DND-41 (cell line): ENCODE data around the gene GPR55.

ENCODE experiments used
- ATAC-seq: fragments of 200-7000 bp; cut with Tn5 transposase; 3 replicates; pipeline ENCODE4 v1.9.1; 2021; ENCODE audit warnings: low read depth; ENCODE audit not compliant: insufficient read depth
- DNase-seq: peaks from one replicate; pipeline ENCODE4 v3.0.0-alpha.2; 2020
- H2AFZ ChIP-seq: 2 replicates; pipeline ENCODE4 v1.6.0; 2012; ENCODE audit warnings: low read depth, low read length
- H3K27ac ChIP-seq: 2 replicates; pipeline ENCODE4 v1.5.1; 2012; ENCODE audit warnings: low read length, inconsistent platforms
- H3K27me3 ChIP-seq: fragments of 200-600 bp; sonication (generic); 2 replicates; pipeline ENCODE4 v1.6.0; 2012; ENCODE audit warnings: low read length, mild to moderate bottlenecking, inconsistent platforms; ENCODE audit not compliant: insufficient read depth, poor library complexity
- H3K36me3 ChIP-seq: 2 replicates; pipeline ENCODE4 v1.5.1; 2012; ENCODE audit warnings: low read length, inconsistent platforms; ENCODE audit not compliant: insufficient read depth
- H3K4me1 ChIP-seq: 2 replicates; pipeline ENCODE4 v1.5.1; 2012; ENCODE audit warnings: mild to moderate bottlenecking, low read length; ENCODE audit not compliant: insufficient read depth
- H3K4me2 ChIP-seq: 2 replicates; pipeline ENCODE4 v1.6.0; 2012; ENCODE audit warnings: mild to moderate bottlenecking, moderate library complexity, low read length, inconsistent platforms; ENCODE audit not compliant: insufficient read depth
- H3K4me3 ChIP-seq, 2 experiments: fragments of 200-600 bp in 1 of 2; shearing (Covaris generic) in 1 of 2; 2 replicates each; pipeline ENCODE4 v1.5.1; 2012 to 2016; ENCODE audit warnings: inconsistent platforms in 2 of 2, low read length in 2 of 2, mild to moderate bottlenecking in 2 of 2, low read depth in 1 of 2, moderate library complexity in 1 of 2
- H3K79me2 ChIP-seq: 2 replicates; pipeline ENCODE4 v1.6.0; 2012; ENCODE audit warnings: low read length, inconsistent platforms; ENCODE audit not compliant: insufficient read depth
- H3K9ac ChIP-seq: 2 replicates; pipeline ENCODE4 v1.6.0; 2012; ENCODE audit warnings: low read depth, mild to moderate bottlenecking, inconsistent platforms, low read length, moderate library complexity
- H3K9me3 ChIP-seq: 2 replicates; pipeline ENCODE4 v1.5.1; 2012; ENCODE audit warnings: low read length, moderate library complexity, mild to moderate bottlenecking, inconsistent platforms; ENCODE audit not compliant: insufficient read depth, severe bottlenecking
- H4K20me1 ChIP-seq: 2 replicates; pipeline ENCODE4 v1.6.0; 2012; ENCODE audit warnings: low read length; ENCODE audit not compliant: insufficient read depth
- EZH2 ChIP-seq: IDR thresholded peaks from 3 replicates; pipeline ENCODE4 v1.6.1; 2012; ENCODE audit warnings: borderline replicate concordance, low read depth, mild to moderate bottlenecking, moderate library complexity, low read length, inconsistent platforms; ENCODE audit not compliant: severe bottlenecking
- TF ChIP-seq, protein P1 (sequence below): IDR thresholded peaks from 2 replicates; pipeline ENCODE4 v1.5.1; 2012; ENCODE audit warnings: borderline replicate concordance, low read length, moderate library complexity, mild to moderate bottlenecking; ENCODE audit not compliant: poor library complexity, severe bottlenecking; ENCODE audit errors: extremely low read depth

The GPR55 gene

DNA sequence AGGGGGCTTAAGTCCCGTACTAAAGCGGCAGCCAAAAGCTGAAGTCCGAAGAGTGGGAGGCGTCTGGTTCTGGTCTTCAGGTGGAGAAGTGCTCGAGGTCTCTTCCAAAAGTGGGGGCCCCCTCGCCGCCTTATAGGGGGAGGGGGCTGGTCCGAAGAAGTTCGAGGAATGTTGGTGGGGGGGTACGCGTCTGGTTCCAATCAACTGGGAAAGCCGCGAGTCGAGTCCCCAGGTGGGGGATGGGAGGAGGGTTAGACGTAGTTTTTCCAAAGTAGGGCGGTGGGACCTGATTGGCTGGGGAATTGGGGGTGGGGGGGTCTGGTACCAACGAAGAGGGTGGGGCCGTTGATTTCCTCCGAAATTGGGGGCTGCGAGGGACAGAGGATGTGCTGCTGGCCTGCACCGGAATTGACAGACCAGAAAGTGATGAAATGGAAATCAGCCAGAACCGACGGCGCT, 59.7 kb downstream of the GPR55 start:
- peak overlapping the region; percentile 69 for H3K27ac ChIP-seq
- H3K4me3 ChIP-seq: peak overlapping the region; percentile 68 to 70
- peak overlapping the region; percentile 91 for H3K9ac ChIP-seq
- peak overlapping the region; percentile 97 for H3K4me2 ChIP-seq
- no peak for ATAC-seq
- H4K20me1 ChIP-seq: peaks cover 34% of the 10 kb centered on the region
- TF ChIP-seq, protein P1, sequence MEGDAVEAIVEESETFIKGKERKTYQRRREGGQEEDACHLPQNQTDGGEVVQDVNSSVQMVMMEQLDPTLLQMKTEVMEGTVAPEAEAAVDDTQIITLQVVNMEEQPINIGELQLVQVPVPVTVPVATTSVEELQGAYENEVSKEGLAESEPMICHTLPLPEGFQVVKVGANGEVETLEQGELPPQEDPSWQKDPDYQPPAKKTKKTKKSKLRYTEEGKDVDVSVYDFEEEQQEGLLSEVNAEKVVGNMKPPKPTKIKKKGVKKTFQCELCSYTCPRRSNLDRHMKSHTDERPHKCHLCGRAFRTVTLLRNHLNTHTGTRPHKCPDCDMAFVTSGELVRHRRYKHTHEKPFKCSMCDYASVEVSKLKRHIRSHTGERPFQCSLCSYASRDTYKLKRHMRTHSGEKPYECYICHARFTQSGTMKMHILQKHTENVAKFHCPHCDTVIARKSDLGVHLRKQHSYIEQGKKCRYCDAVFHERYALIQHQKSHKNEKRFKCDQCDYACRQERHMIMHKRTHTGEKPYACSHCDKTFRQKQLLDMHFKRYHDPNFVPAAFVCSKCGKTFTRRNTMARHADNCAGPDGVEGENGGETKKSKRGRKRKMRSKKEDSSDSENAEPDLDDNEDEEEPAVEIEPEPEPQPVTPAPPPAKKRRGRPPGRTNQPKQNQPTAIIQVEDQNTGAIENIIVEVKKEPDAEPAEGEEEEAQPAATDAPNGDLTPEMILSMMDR: no peak
- TF ChIP-seq EZH2: no peak
- no peaks in the 10 kb centered on the region for H3K9me3 ChIP-seq
- H3K36me3 ChIP-seq: no peaks in the 10 kb centered on the region; the same call in 1 of the 2 replicates
- H3K4me1 ChIP-seq: peaks cover 41% of the 10 kb centered on the region
- peaks cover 8% of the 10 kb centered on the region for H3K27me3 ChIP-seq
- H3K79me2 ChIP-seq: peaks cover 25% of the 10 kb centered on the region
- peak overlapping the region; percentile 93 for H2AFZ ChIP-seq
- no peak for DNase-seq

DNA sequence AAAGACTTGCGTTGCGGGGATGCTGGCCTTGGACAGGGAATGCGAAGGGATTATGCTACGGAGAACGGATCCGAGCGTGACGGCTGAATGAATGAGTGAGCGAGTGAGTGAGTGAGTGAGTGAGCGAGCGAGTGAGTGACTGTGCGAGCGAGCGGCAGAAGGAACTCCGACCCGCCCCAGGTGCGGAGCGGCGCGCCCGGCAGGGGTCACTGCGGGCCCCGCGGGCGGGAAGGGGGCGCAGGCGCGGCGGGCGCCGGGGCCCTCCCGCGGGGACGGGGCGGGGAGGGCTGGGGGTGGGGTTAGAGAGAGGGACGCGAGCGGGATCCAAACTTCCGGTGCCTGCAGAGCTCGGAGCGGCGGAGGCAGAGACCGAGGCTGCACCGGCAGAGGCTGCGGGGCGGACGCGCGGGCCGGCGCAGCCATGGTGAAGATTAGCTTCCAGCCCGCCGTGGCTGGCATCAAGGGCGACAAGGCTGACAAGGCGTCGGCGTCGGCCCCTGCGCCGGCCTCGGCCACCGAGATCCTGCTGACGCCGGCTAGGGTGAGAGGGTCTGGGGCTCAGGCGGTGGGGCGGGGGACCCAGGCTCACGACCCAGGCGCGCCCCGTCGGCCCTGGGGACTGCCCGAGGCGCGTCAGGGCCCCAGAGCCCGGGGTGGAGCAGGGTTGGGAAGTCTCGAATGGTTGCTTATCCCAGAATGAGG, 60.3 kb downstream of the GPR55 start, which contains the start of gene ITM2C:
Gene ITM2C, plus strand, starts transcription at position 338 of the 702 bp plus-strand sequence. Its CDS starts 84 bp downstream, at position 422.
- Histone ChIP-seq H3K36me3 (no peaks in the 10 kb centered on the region; the same call in 1 of the 2 replicates), H3K4me1 (peaks cover 41% of the 10 kb centered on the region), H3K27ac (peak within 1 kb of the TSS; percentile 69), H3K4me2 (peak within 1 kb of the TSS; percentile 97), H3K4me3 (peak within 1 kb of the TSS; percentile 68 to 70), H3K9me3 (no peaks in the 10 kb centered on the region), H4K20me1 (peaks cover 28% of the 10 kb centered on the region), H3K9ac (peak within 1 kb of the TSS; percentile 91), H3K79me2 (peaks cover 24% of the 10 kb centered on the region), H2AFZ (peak within 1 kb of the TSS; percentile 95), H3K27me3 (peaks cover 8% of the 10 kb centered on the region)
- DNase-seq: peak; percentile 87
- ATAC-seq: peak; percentile 90
- TF ChIP-seq, protein P1: peak; percentile 74
- no peak for TF ChIP-seq EZH2

DNA sequence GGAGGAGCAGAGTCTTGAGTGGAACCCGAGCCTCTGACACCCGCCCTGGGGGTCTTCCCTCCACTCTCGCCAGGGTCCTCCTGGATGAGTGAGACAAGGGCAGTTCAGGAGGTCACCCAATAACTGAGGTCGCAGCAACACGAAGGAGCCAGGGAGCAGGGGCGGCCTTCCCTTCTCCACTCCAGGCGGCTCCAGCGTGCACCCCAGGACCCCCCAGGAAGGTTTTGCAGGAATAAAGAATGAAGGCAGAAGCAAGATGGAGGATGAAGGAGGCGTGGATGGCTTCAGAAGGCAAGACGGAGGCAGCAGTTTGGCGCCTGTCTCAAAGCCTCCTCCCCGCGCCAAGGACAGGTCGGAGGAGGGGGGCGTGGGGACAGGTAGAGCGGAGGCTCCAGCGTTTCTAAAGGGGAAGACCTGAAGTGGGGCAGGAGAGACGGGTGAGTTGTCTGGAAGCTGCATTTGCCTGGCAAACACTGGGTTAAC, 60.9 kb downstream of the GPR55 start:
- Histone ChIP-seq H3K4me3 (peak overlapping the region; percentile 18 to 70; a peak in 3 of 4 replicates), H3K9me3 (no peaks in the 10 kb centered on the region), H3K4me2 (peak overlapping the region; percentile 97), H3K4me1 (peaks cover 41% of the 10 kb centered on the region), H3K79me2 (peaks cover 18% of the 10 kb centered on the region), H2AFZ (peak overlapping the region; percentile 95), H4K20me1 (peaks cover 22% of the 10 kb centered on the region), H3K9ac (peak overlapping the region; percentile 91), H3K27me3 (peaks cover 8% of the 10 kb centered on the region), H3K36me3 (no peaks in the 10 kb centered on the region; the same call in 1 of the 2 replicates), H3K27ac (peak overlapping the region; percentile 27)
- DNase-seq (no peak), ATAC-seq (no peak)
- no peak for TF ChIP-seq EZH2
- TF ChIP-seq, protein P1: no peak
